Colon (tissue), 2 donors: ENCODE results near the gene TAP1.

Experiments
- FAIRE-seq: peaks from 2 replicates; lab custom pipeline; 2012; peaks lifted over from hg19 to GRCh38; lab: Jason Lieb, UNC
- donor health status: control.
- donor health status: control.

The TAP1 gene

GRCh38 chr6:32799168-32799567 lies 54.3 kb downstream of the TAP1 start:
- no peak for FAIRE-seq

- FAIRE-seq: peak; percentile 77
Measured at GRCh38 chr6:32796848-32797776, 56.4 kb downstream of the TAP1 start.
